ENCODE measurements around the gene RAD51B.
"Not testable (repeated sequence)": the region's sequence is repeated elsewhere in the genome, so short reads cannot be mapped to it uniquely, and the experiment has no call there.

The RAD51B gene

DNA sequence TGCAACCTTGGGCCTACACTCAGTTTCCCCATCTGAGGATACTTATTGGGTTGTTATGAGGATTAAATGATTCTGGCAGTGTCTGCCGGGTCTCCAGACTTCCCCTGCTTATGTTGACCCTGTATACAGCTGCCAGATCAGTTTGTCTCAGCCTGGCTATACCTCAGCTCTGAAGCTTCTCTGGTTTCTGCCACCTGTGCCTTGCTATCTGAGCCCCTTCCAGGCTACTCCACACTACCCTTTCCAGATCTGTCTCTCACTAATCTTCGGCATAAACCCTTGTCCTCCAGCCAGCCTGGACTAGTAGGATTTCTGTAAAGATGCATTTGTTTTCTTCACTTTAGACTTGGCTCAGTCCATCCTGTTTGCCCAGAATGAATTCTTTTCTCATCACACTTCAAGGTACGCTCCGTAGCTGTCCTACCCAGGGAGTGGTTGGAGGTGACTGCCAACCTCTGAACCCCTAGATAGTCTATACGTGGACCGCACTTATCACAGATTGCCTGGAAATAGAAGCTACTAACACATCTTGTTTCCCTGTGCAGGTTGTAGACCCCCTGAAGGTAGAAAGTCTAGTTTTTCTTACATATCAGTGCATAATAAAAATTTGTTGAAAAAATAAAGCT lies 422.4 kb downstream of the RAD51B start:
- DNase-seq, result no peak

DNA sequence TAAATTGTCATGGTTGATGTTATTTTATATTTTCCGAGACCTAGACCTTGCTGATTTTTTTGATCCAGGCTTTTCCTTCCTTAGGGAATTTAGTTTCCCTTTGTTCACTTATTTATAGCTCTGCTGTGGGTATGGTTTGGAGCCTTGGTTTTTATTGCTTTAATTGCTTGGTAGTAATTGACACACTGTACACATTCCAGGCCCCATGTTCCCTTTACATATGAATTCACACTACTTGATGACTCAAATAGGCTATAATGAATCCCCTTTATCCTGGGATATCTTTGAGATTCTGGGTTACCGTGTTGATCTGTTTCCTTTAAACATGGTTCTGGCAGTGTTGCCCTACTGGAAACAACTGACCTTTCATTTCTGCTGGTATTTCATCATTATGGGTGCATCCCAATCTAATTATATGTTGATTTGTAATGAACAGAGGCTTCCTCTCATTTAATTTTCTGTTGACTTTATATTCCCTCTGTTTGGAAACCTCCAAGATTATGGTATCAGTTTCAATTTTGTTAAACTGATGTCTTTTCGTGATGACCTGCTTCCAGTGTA lies 424.0 kb downstream of the RAD51B start:
- DNase-seq, result no peak

DNA sequence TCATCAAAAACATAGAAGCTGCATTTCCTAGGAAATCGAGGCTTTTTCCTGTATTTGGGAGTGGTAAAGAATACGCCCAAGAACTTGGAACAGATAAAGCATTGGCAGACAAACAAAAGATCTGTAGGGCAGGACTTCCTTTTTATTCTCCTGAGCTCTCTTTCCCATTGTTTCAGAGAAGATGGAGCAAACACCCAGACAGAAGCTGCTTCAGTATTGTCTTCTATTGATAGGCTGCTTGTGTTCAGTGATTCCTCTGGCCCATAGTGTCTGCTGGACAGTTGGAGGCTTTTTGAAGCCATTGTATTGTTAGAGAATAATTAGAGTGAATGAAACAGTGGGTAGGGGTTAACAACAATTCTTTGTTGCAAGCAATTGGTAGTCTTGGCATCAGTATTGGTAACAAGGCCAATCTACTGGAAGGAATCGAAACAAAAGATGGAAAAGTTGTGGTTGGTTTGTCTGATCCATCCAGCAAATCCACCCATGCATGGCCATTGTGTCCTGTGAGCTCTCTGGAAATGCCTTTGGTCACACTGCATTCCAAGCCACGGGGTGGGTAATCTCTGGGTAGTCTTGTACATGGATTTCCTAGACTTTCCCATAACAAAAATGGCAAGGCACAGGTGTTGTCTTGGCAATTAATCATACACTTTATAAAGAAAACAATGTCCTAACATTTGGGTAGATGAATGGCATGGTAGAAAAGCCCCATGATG lies 424.8 kb downstream of the RAD51B start:
- no peak for DNase-seq

DNA sequence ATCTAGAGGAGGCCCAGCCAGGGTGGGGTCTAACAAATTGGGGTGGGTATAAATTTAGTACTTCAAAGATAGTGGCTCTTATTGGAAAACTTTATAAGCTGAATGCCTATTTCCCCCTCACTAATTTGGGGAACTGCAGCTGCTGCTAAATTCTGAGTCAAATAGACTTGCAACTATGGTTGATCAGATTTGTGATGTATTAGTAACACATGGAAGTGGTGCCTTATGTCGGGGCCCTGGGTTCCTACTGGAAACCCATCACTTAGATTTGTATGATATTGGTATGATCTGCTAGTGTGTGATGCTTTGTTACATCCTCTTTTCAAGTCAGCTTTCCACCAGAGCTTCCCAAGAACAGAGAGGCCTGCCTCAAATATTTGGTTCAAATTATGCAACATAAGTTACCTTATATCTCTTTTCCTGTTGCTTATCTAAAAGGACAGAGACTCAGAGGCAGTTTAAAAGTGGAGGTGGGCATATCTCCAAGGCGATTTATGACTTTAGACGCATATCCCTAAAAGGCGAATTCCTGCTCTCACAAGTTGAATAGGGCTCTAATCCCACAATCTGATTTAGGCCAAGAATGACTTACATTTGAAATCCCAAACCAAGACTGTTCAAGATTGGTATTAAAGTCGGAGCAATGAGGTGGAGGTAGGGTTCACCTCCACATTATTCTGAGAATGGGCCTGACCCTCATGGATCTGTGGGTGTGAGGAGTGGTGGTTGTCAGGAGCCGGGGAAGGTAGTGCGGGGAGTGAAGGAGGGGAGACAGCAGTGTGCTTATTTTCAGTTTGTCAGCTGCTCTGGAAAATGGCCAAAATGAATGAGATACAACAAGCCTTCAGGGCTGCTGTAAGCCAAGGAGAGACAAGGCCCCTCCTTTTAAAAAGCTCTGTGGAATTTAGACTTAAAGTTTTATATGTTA lies 425.8 kb downstream of the RAD51B start:
- peak; percentile 62 for DNase-seq

DNA sequence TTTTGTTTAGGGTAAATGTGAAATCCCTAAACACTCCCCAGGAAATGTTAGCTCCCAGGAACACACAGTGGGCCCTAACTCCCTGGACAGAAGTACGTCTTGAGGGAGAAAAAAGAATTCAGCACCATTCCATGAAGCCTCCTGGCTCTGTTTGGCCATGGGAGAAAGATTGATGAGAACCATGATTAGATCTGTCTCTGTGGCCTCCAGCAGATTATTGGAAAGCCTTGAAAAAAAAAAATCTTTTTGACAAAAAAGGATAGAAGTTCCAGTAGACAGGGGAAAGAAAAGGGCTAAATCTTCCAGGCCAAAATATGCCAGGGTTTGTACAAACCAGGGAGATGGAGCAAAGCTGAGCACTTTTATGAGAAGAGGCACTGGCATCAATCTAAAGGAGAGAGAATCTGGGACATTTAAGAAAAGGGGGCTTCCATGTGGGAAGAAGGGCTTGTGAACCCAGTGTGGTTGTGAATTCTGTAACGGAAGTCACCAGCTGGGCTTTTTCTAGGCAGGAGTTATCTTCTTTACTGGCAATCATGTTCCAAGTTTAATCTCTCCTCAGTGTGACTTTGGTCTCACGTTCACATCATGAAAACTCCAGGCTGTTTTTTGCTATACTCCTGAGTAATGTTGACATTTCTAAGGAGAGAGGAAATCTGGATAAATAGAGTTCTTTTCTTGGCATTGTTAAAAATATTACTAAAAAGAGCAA lies 426.7 kb downstream of the RAD51B start:
- DNase-seq, result peak; percentile 45

DNA sequence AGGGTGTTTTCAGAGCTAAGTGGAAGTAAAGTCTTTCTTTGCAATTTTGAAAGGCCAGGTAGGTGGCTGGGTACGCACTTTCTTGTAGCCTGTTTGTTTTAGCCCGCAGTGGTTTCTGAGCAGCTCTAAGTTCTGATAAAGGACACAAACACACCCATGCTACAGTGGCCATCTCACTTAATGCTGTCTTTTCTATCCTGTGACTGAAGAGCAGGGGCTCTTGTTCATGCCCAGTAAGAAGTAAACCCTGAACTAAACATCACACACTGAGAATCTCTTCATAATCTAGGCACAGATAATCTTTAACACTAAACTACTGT lies 427.2 kb downstream of the RAD51B start:
- no peak for DNase-seq

GRCh38 chr14:68247274-68247673 lies 427.7 kb downstream of the RAD51B start:
- DNase-seq, result no peak

- DNase-seq, result no peak
Observed at GRCh38 chr14:68247676-68248268, 428.2 kb downstream of the RAD51B start.

DNA sequence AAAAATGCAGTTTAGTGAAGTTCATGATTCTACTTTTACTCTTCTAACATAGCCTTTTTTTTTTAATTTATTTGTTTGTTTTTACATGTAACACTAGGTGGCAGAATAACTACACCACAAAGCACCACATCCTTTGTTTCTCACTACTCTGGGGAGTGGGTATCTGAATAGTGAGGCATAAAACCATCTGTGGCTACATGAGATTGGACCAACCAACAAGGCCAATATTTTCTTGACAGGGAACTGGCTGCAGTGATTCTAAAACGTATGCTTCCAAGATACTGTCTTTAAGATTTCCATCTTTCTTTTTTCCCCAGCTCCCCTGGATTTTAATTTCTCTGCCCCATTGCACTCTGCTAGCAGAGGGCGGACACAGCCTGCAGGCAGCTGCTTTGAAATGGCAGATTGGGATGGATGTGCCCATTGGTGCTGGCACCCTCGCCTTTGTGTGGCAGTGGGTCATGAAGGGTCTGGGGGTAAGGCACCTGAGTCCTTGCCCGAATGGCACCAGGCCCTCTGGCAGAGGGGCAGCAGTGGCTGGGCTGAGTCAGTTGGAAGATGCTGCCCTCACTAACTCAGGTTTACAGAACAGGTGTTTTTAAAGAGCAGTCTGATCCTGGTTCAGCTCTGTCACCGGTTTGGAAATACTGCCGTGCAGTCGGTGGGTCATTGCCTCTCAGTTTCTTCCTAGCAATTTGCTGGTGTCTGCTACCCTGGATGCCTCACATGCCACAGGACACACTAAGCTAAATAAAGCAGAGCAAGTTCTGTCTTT lies 429.1 kb downstream of the RAD51B start:
- DNase-seq, result peak; percentile 86

DNA sequence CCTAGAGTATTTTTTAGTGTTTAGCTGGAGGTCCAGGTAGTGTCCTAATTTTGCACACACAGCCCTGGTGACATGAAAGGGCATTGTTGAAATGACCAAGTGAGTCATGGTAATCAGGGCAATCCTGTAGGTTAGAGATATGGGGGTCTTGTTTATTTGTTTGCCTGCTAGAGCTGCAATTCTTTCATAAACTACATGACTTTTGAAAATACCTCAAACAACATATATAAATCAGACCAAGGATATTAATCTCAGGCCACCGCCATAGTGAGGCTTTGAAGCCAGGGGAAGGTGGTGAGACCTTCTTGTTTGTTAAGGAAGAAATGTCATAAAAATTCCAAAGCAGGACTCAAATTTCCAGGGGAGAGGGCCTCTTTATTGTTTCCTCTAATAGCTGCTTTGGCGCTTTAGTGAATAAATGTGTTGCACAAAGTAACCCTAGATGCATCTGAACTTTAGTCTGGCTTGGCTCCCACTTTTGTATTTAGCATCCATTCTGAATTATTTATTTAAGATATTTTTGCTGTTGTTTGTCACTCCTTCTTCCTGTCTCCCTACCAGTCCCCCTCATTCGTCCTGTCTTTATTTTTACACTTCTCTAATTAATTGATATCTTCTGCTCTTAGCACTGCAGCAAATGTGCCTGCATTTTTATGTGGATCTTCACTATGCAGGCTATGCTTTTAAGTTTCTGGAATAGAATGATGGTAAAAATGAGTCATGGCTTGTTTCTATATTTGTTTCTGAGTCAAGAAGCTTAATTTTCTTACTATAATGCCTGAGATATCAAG lies 430.3 kb downstream of the RAD51B start:
- peak; percentile 10 for DNase-seq

DNA sequence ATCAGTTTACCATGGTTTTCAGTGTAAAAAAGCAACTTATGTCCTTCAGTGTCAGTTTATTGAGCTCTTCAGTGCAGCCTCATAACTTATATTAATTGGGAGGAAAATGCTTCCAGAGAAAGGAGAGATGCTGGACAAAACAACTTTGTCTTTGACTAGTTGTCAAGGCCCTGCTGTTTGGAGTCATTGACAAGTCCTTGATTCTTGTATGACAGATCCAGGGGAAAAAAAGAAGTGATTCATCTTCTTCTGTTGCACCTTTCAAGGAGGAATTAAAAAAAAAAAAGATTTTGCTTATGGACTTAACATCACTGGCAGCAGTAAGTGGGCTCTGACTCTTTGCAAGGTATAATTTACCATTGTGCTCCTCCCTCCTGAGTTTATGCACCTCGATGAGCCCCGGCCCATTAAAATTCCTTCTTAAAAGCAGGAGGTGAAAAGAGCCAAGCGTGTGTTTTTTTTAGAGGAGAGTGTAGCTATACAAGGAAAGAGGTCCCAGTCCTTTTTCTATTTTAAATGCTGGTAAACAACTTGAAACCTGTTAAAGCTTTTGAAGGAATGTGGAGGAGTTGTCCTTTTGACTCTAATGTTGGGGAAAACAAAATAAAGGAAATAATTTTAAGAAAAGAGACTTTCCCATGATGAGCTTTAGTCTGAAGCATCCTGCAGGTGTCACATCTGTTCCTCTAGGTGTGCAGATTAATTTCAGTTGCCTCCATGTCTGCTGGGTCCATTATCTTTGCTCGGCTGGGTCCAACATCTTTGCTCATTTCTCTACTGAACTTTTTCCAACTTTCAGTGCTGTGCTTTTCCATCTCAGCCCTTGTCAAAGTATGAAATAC lies 431.6 kb downstream of the RAD51B start:
- no peak for DNase-seq

DNA sequence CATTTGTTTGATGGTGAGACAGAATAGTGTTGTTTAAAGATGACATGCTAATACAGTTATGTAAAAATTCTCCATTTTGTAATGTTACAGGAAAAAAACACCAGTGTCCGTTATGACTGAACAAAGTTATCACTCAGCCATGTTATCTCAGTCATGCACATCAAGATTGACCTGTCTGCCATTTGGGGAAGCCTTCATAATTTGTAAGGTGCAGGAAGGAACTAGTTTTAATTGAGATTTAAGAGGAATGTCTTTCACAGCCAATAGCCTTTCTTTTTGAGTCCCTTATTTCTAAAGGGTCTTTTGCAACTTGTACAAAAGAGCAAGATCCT lies 432.2 kb downstream of the RAD51B start:
- DNase-seq, result no peak

- DNase-seq, result no peak
Observed at GRCh38 chr14:68253160-68253780, 433.7 kb downstream of the RAD51B start.

DNA sequence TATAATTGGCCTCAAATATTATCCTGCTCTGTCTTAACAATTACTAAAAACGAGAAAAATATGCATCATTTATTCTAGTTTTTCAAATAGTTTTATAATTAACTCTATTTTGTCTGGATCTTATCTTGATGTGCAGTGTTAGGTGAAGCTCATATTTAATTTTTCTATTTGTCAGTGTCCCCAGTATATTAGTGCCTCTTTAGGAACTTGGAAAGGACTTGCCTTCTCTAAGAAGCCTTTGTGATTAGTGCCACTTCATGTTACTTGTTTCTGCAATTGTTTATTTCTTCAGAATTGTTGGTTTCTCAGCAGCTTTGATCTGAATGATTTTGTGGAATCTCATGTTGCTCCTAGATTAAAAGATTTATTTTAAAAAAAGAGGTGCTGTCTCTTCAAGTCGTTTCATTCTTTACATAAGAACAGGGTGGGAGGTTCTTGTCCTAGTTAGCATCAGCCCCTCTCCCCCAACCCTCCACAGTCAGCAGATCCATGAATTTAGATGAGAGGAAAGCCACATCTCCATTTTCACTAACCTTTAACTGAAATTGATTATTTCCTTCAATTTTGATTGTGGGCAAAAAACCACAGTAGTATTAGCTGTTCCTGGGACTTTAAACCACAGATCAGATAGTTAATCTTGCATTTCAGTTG lies 434.4 kb downstream of the RAD51B start:
- no peak for DNase-seq

DNA sequence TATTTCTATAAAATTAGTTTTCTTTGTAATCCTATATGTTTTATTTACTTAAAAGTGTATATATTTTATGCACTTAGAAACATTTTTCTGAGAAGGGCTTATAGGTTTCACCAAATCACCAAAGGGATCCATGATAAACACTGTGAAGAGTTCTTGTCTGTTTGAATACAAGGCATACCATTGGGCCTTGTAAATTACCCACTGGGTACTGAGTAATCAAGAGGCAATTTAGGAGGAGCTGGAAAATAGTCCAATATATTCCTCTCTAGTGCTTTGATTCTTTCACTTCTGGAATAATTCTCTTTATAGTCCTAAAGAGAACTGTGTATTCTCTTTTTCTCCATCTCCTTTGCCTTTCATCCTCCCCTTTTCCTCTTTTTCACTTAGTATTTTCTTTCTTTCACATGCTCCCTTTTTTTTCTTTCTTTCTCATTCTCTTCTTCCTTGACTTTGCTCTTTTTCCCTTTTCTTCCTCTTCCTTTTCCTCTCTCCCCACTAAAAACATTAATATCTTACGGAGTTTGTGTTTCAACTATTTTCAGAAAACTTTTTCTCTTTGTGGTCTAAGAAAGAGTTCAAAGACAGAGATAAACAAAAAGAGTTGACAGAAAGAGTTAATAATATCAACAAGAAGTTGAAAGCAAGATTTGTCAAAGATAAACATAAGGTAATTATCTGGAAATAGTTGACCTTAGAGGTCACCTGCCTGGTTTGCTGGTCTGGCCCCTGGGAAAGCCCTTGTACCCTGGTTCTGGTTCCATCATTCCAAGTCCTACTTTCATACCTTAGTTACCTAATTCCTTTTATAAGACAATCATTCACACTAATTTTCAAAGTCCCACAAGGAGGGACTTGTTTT lies 435.3 kb downstream of the RAD51B start:
- no peak for DNase-seq

GRCh38 chr14:68255693-68256178 lies 436.2 kb downstream of the RAD51B start:
- DNase-seq, result no peak

- no peak for DNase-seq
Observed at GRCh38 chr14:68257969-68258368, 438.4 kb downstream of the RAD51B start.

DNA sequence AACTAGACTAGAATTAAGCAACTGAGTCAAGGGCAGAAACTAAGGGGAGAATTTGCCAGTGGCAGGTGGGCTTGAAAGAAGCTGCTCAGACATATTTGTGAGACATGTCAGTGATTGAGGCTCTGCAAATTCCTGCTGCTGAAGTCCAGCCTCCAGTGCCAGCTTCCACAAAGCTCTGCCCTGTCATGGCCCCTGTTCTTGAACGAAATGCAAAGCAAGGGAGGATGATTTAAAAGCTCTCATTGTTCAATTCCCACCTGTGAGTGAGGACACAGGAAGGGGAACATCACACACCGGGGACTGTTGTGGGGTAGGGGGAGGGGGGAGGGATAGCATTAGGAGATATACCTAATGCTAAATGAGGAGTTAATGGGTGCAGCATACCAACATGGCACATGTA lies 439.4 kb downstream of the RAD51B start:
- not testable (repeated sequence) for DNase-seq

All from NCI-H1092 treated with DMSO at 0.1 percent for 48 hours (cell line).